Measurements from ENCODE around the gene SNX14. TPM values are rescaled to one million over a fixed set of nuclear protein-coding genes. Genes with fewer than 3 reads are reported as not detected.

Gene SNX14
- total RNA-seq, 1 experiment from 2014 or later, result 72.9 TPM

GRCh38 chr6:85464260-85464644 lies 129.4 kb downstream of the SNX14 start:
- DNase-seq, result peak; percentile 67
- Mint-ChIP-seq H3K36me3 (ENCODE audit: insufficient read depth, unreplicated experiment) (peaks cover 32% of the 10 kb centered on the region), H3K4me3 (ENCODE audit: low read depth, unreplicated experiment) (peak overlapping the region; percentile 20), H3K9me3 (ENCODE audit: low read depth, unreplicated experiment) (no peaks in the 10 kb centered on the region), H3K27me3 (ENCODE audit: unreplicated experiment) (no peaks in the 10 kb centered on the region), H3K27ac (ENCODE audit: unreplicated experiment) (peak overlapping the region; percentile 87), H3K4me1 (ENCODE audit: low read depth, unreplicated experiment) (peaks cover 76% of the 10 kb centered on the region)
- no TSS peak for BruUV-seq (replicated peaks)
- no peak for TF ChIP-seq CTCF (IDR thresholded peaks at IDR 0.05; ENCODE audit: unreplicated experiment)
- intact Hi-C loops (cut with micrococcal nuclease; ENCODE audit: unreplicated experiment), result loop anchor here (2.0 kb wide), 2 partner anchors 59 to 103 kb away; no protein-coding TSS in a partner anchor
- CTCF ChIA-PET, result interaction anchor here (1.2 to 2.2 kb wide), 3 partner anchors 9 to 103 kb away, joined by 5 to 12 read pairs (median 5); no protein-coding TSS in a partner anchor

- no peaks in the 10 kb centered on the region for H3K27me3 Mint-ChIP-seq (ENCODE audit: unreplicated experiment)
- peak overlapping the region; percentile 87 for H3K27ac Mint-ChIP-seq (ENCODE audit: unreplicated experiment)
- no TSS peak for BruUV-seq (replicated peaks)
- intact Hi-C loops (cut with micrococcal nuclease; ENCODE audit: unreplicated experiment), result loop anchor here (2.0 kb wide), 2 partner anchors 59 to 103 kb away; no protein-coding TSS in a partner anchor
- no peak for TF ChIP-seq CTCF (IDR thresholded peaks at IDR 0.05; ENCODE audit: unreplicated experiment)
- CTCF ChIA-PET, result interaction anchor here (0.7 to 2.6 kb wide), 5 partner anchors 9 to 108 kb away, joined by 3 to 12 read pairs (median 5); no protein-coding TSS in a partner anchor
- H3K9me3 Mint-ChIP-seq (ENCODE audit: low read depth, unreplicated experiment), result no peaks in the 10 kb centered on the region
- peak overlapping the region; percentile 20 for H3K4me3 Mint-ChIP-seq (ENCODE audit: low read depth, unreplicated experiment)
- H3K36me3 Mint-ChIP-seq (ENCODE audit: insufficient read depth, unreplicated experiment), result peaks cover 27% of the 10 kb centered on the region
- peaks cover 76% of the 10 kb centered on the region for H3K4me1 Mint-ChIP-seq (ENCODE audit: low read depth, unreplicated experiment)
- no peak for DNase-seq
Measured at GRCh38 chr6:85463621-85464259, 129.9 kb downstream of the SNX14 start.

- H3K9me3 Mint-ChIP-seq (ENCODE audit: low read depth, unreplicated experiment), result no peaks in the 10 kb centered on the region
Measured at GRCh38 chr6:85462673-85463072, 131.0 kb downstream of the SNX14 start.

GRCh38 chr6:85461798-85462170 lies 131.9 kb downstream of the SNX14 start:
- Mint-ChIP-seq H3K4me1 (ENCODE audit: low read depth, unreplicated experiment) (peaks cover 88% of the 10 kb centered on the region), H3K9me3 (ENCODE audit: low read depth, unreplicated experiment) (no peaks in the 10 kb centered on the region), H3K4me3 (ENCODE audit: low read depth, unreplicated experiment) (no peak overlapping the region), H3K36me3 (ENCODE audit: insufficient read depth, unreplicated experiment) (peaks cover 21% of the 10 kb centered on the region), H3K27ac (ENCODE audit: unreplicated experiment) (peak overlapping the region; percentile 87), H3K27me3 (ENCODE audit: unreplicated experiment) (no peaks in the 10 kb centered on the region)
- CTCF ChIA-PET, result interaction anchor here (2.6 kb wide), 1 partner anchor 101 kb away, joined by 7 read pairs; no protein-coding TSS in a partner anchor
- no peak for DNase-seq
- TF ChIP-seq CTCF (IDR thresholded peaks at IDR 0.05; ENCODE audit: unreplicated experiment), result no peak
- BruUV-seq (replicated peaks), result no TSS peak
- intact Hi-C loops (cut with micrococcal nuclease; ENCODE audit: unreplicated experiment), result no loop called here

More at GRCh38 chr6:85462673-85463072, 131.0 kb downstream of the SNX14 start:
- no peak for TF ChIP-seq CTCF (IDR thresholded peaks at IDR 0.05; ENCODE audit: unreplicated experiment)
- H3K4me1 Mint-ChIP-seq (ENCODE audit: low read depth, unreplicated experiment), result peaks cover 79% of the 10 kb centered on the region
- intact Hi-C loops (cut with micrococcal nuclease; ENCODE audit: unreplicated experiment), result no loop called here
- DNase-seq, result no peak
- H3K36me3 Mint-ChIP-seq (ENCODE audit: insufficient read depth, unreplicated experiment), result peaks cover 21% of the 10 kb centered on the region
- no TSS peak for BruUV-seq (replicated peaks)
- no peaks in the 10 kb centered on the region for H3K27me3 Mint-ChIP-seq (ENCODE audit: unreplicated experiment)
- H3K27ac Mint-ChIP-seq (ENCODE audit: unreplicated experiment), result peak overlapping the region; percentile 87
- CTCF ChIA-PET, result interaction anchor here (0.9 to 2.6 kb wide), 2 partner anchors 58 to 102 kb away, joined by 3 to 7 read pairs; no protein-coding TSS in a partner anchor
- H3K4me3 Mint-ChIP-seq (ENCODE audit: low read depth, unreplicated experiment), result no peak overlapping the region

Measured in Calu3 (cell line).